ENCODE results near the gene ARMC2. TPM values are rescaled to one million over a fixed set of nuclear protein-coding genes. Genes with fewer than 3 reads are reported as not detected.

ARMC2 gene
- total and polyA plus RNA-seq, 2 donors (not counting 3 experiments of a cell fraction or from before 2014, with no cell fraction given): 1.7 to 3.7 TPM

DNA sequence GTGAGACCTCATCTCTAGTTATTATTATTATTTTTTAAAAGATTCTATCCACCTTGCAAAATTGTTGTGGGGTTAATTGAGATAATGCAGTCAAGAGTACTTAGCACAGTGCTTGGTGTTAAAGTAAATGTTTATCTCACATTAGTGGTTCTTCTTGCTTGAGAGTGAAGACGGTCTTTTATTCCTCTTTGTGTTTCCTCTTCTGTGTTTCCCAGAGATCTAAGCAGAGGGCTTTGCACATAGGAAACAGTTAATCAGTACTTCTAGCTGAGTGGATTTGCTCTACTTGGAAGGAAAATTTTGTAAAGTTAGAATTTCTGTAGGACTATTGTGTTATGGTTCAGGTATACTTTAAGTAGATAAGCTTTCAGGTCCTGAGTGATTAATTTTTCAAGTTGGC is 3.5 kb downstream of the ARMC2 start:
- Histone ChIP-seq H2AFZ (ENCODE audit: low read depth, low read length) (no peak overlapping the region), H3K36me3 (ENCODE audit: control insufficient read depth in 2 of 2, extremely low read depth in 1 of 2, insufficient read depth in 2 of 2, low read length in 2 of 2) (peaks cover 0 to 6% of the 10 kb centered on the region in 2 experiments), H3K27ac (ENCODE audit: insufficient read depth, low read depth, low read length) (no peak overlapping the region), H3K9ac (replicated peaks; ENCODE audit: extremely low read depth, insufficient read depth, low read length) (no peak overlapping the region), H3K4me1 (ENCODE audit: control insufficient read depth, extremely low read depth, insufficient read depth, low read length) (peaks cover 6% of the 10 kb centered on the region), H3K4me2 (ENCODE audit: insufficient read depth, low read length) (no peak overlapping the region), H3K79me2 (ENCODE audit: control insufficient read depth, insufficient read depth, low read length) (no peaks in the 10 kb centered on the region), H3K9me3 (replicated peaks; ENCODE audit: control insufficient read depth, insufficient read depth, low read length) (no peaks in the 10 kb centered on the region), H4K20me1 (replicated peaks; ENCODE audit: control insufficient read depth, extremely low read depth, insufficient read depth, low read length) (no peaks in the 10 kb centered on the region), H3K9me1 (replicated peaks; ENCODE audit: control insufficient read depth, extremely low read depth, insufficient read depth, low read length) (no peaks in the 10 kb centered on the region), H3K4me3 (replicated peaks in 1 of 3; ENCODE audit: insufficient read depth in 1 of 3, low read depth in 1 of 3, low read length in 3 of 3) (no peak overlapping the region), H3K27me3 (ENCODE audit: control insufficient read depth in 2 of 2, insufficient read depth in 2 of 2, low read length in 2 of 2) (no peaks in the 10 kb centered on the region)
- intact Hi-C loops (cut with micrococcal nuclease): no loop called here
- ChIA-PET POLR2A (no interaction called here), CTCF (interaction anchor here (1.0 to 2.0 kb wide), 3 partner anchors 42 to 310 kb away, joined by 3 to 7 read pairs (median 4); no protein-coding TSS in a partner anchor)
- TF ChIP-seq MYC (IDR thresholded peaks at IDR 0.05; ENCODE audit: low read depth, low read length) (no peak), GATA2 (IDR thresholded peaks at IDR 0.05; ENCODE audit: insufficient read depth, insufficient read length, low read depth, low read length) (no peak), FOS (IDR thresholded peaks at IDR 0.05; ENCODE audit: borderline replicate concordance, insufficient read depth, low read length) (no peak), POLR2AphosphoS5 (IDR thresholded peaks at IDR 0.05; ENCODE audit: insufficient read depth, low read depth, low read length) (no peak), JUN (IDR thresholded peaks at IDR 0.05; ENCODE audit: borderline replicate concordance, insufficient read depth, insufficient read length, low read depth) (no peak), POLR2A (IDR thresholded peaks at IDR 0.05; ENCODE audit: low read depth, low read length) (no peak), EZH2 (IDR thresholded peaks at IDR 0.05; ENCODE audit: borderline replicate concordance, low read depth, low read length, severe bottlenecking) (no peak)
- TF ChIP-seq, protein P1, sequence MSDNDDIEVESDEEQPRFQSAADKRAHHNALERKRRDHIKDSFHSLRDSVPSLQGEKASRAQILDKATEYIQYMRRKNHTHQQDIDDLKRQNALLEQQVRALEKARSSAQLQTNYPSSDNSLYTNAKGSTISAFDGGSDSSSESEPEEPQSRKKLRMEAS (IDR thresholded peaks at IDR 0.05; ENCODE audit: insufficient read depth, insufficient read length): no peak
- TF ChIP-seq, protein P2, sequence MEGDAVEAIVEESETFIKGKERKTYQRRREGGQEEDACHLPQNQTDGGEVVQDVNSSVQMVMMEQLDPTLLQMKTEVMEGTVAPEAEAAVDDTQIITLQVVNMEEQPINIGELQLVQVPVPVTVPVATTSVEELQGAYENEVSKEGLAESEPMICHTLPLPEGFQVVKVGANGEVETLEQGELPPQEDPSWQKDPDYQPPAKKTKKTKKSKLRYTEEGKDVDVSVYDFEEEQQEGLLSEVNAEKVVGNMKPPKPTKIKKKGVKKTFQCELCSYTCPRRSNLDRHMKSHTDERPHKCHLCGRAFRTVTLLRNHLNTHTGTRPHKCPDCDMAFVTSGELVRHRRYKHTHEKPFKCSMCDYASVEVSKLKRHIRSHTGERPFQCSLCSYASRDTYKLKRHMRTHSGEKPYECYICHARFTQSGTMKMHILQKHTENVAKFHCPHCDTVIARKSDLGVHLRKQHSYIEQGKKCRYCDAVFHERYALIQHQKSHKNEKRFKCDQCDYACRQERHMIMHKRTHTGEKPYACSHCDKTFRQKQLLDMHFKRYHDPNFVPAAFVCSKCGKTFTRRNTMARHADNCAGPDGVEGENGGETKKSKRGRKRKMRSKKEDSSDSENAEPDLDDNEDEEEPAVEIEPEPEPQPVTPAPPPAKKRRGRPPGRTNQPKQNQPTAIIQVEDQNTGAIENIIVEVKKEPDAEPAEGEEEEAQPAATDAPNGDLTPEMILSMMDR (IDR thresholded peaks at IDR 0.05; ENCODE audit: extremely low read depth in 1 of 2, insufficient read depth in 1 of 2, low read depth in 1 of 2, low read length in 2 of 2): no peak
- DNase-seq (ENCODE audit: low read depth, low spot score): no peak
- FAIRE-seq: no peak
- no TSS peak for BruUV-seq (replicated peaks)
- dilution Hi-C loops (cut with MboI; ENCODE audit: extremely low pct_ligation_motif_present, low sequenced_read_pairs): no loop called here
